GM21367 (cell line): Measurements from ENCODE around the gene SKI.

Source experiments
- ATAC-seq: cut with Tn5 transposase; IDR thresholded peaks from one replicate; pipeline ENCODE4 v1.9.1; 2021; ENCODE audit not compliant: unreplicated experiment

Gene SKI

DNA sequence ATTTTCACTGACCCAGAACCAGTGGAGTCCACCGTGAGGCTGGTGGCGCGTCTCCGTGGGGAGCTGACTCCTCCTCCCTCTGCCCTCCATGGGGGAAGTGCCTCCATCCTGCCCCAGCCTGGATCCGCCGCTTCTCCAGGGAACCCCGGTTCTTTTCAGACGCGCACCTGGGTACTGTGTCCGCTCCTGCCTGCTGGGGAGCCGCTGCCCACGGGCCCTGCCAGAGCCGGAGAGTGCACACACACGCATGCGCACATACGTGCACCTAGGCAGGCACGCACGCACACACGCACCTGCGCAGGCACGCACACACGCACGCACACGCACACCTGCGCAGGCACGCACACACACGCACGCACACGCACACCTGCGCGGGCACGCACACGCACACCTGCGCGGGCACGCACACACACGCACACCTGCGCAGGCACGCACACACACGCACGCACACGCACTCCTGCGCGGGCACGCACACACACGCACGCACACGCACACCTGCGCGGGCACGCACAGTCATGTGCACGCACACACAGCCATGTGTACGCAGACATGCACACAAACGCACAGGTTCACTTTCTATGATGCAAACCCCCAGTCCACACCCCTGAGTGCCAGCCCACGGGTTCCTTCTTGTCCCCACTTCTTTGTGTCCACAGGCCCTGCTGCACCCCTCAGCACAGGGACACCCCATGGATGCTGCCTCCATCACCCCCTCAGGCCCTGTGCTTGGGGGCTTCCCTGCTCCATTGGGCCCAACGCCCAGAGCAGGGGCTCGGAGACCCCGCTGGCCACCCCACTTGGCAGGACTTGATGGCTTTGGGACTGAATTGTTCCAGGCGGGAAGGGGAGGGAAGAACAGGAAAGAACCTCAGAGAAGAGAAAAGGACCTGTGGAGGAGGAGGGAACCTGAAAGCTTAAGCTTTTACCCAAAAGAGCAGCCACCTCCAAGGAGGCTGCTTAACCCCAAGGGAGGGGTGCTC, 120.5 kb downstream of the SKI start:
- ATAC-seq = no peak

DNA sequence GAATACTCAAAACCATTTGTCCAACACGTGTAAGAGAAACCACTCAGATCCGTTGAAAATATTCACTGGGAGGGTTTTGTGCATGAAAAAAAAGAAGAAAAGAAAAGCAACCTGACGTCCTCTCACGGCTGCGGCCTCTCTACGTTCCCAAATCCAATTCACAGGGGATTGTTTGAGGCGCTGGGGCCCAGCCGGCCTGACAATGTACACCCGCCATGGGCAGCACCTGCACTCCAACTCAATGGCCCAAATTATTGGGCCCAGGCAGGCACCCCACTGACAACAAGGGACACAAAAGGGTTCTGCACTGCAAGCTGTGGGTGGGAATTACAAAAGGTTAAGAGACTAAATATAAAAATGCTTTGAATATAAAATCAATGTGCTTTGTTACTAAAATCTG, 121.7 kb downstream of the SKI start:
- no peak for ATAC-seq

DNA sequence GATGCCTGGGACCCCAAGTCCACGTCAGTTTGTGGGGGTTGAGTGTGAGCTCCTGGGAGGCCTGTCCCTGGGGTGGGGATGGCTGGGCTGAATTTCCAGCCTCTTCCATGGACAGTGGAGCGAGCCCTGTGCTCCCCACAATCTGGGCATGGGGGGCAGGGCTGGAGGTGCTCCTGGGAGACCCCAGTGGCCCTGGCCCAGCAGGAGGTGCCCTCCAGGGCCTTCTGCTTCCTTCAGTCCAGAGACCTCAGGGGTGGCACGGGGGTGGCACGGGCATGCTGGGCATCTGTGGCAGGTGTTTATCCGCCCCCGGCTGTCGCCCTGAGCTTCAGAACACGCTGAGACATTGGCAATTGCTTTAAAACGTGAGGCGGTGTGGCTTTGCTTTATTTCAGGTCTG, 122.4 kb downstream of the SKI start:
- no peak for ATAC-seq

DNA sequence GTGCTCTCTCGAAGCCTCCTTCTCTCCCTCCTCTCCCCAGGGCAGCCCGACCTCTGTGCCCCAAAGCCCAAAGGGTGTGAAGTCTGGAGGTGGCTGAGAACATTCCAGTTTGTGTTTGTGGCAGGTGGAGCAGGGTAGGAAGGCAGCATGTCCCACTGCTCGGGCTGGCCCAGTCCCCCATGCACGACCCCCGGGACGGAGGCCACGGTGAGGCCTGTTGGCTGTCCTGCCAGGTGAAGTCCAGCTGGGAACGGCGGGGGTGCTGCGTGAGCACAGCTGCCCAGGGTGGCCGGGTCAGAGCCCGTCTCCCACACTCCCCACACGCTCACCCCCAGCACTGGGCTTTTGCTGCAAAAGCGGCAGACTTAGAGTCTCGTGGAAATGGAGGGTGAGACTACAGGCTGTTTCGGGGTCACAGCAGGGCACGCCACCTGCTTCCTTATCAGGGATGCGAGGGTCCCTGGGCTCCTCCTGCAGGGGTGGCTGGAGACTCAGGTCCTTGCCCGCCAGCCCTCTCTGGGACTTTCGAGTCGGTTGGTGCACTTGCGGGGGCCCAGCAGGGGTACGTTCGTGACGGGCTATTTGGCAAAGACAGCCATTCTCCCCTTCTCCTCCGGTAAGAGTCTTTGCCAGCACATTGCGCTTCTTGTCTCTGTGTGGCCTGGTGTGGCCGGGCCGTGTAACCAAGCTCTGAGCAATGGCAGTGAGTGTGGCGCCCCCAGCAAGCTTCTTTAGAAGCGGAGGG, 123.0 kb downstream of the SKI start:
- ATAC-seq = no peak

DNA sequence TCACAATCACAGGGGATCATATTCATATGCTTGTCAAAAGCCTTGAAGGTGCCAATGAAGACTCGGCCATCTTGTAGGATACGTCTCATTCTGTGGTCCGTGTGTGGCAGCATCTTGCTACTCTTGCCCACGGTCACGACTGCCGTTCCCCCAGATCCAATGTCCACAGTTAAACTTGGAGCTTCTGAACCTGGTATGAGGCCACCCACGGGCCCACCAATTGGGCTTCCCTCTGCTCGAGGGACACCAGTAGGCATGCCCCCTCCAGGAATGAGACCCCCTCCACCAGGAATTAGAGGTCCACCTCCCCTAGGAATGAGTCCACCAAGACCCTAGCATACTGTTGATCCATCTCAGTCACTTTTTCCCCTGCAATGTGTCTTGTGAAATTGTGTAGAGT, 123.6 kb downstream of the SKI start:
- ATAC-seq = no peak

DNA sequence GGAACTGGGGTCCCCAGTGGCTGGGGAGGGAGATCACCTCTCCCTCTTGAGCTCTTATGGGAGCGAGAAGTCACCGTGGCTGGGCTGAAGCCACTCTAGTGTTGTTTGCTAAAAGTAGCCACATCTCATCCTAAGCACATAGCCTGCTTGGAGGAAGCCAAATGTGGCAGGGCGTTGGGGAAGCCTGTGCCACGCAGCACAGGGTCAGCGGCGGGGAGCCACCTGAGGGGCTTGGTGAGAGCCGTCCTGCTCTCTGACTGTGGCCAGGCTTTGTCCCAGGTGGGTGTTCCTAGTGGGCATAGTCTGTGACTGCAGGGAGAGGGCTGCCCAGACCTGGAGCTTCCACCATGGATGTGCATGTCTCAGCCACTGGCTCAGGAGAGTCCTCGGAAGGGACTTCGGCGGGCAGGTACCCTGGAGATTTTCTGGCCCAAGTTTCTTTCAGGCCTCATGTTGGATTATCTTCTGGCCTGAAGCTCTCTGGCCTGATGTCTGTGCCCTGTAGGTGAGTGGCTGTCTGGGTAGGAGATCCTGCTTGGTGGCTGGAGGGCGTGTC, 124.3 kb downstream of the SKI start:
- no peak for ATAC-seq

DNA sequence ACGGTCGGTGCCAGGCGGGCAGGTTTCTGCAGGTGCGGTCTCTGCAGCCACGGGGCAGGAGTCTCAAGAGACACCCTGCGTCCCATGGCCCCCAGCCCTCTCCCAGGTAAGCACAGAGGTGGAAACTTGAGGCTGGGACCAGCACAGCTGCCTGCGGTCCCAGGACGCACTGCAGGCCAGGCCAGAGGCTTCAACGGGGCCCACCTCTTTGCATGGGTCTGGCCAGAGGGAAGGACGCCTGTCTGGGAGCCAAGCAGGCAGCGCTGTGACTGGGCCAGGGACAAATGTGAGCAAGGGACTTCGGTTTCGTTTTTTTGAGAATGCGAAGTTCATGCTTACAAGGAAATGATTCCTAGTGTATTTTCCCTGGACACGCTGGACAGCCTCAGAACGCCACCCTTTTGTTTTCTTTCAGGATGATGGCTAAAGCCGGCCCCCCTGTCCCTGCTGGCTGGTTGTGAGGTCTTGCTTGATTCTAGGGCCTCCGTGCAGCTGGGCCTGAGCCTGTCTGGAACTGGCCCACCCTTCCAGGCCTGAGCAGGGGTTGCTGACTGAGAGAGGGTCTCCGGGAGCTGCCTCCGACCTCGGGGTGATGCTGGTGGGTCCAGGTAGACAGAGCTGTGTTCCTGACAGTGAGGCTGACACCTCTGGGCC, 124.9 kb downstream of the SKI start:
- no peak for ATAC-seq

DNA sequence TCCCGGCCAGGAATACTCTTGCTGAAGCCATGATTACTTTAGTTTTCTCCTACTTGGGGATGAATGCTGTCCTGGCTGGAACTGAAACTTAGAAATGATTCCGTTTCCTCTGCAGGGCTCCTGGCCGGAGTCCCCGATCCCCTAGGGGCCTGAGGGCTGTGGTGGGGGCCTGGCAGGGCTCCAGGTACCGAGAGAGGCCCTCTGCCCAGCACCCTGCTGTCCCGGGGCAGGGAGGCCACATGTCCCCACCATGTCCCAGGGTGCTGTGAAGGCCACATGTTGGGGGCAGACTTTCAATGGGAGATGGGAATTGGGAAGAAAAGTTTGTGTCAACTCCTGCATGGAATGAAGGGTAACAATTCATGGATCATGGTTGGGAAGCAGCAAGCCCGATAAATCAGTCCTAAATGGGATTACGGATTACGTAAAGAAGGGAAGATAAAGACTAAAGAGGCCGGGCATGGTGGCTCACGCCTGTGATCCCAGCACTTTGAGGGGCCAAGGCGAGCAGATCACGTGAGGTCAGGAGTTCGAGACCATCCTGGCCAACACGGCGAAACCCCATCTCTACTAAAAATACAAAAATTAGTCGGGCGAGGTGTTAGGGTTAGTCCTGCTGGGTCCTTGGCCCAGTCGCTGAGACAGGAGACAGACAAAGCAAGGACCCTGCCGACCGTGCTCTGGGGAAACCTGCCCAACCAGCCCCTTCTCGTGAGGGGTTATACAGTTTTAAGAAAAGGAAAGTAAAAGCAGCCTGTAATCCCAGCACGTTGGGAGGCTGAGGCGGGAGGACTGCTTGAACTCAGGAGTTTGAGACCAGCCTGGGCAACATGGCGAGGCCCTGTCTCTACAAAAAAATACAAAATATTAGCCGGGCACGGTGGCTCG, 125.7 kb downstream of the SKI start:
- ATAC-seq = no peak

DNA sequence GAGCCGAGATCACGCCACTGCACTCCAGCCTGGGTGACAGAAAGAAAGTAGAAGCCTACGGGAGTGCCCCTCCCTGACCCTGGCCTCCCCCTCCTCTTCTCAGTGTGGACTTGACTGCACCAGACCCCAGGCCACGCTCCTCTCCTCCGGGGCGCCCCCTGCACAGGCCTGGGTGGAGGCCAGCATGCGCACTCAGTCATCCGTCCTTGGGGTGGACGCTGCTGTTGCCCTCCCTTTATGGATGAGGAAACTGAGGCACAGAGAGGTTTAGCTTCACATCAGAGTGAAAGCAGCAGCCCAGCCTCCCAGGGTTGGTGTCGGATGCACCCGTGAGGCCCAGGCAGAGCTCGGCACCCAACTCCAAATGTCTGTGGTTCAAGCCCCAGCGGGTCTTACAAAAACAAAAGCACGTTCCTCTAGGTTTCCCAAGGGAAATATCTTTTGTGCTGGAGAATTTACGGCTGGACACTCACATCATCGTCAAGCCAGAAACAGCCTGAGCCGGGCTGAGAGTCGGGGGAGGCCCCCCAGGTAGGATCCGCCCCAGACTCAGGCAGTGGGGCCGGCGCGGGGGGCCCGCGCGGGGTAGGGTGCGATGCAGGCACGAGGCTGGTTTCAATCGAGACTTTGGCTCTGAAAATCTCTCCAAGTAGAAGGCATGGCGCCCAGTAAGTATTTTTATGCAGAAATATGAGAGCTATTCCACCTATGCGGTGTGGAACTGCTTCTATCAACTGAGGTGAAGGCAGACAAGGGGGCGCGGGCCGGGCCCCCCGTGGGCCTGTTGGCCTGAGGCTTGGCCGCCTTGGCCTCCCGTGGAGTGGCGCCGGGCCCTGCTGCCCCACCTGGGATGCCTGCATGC, 126.6 kb downstream of the SKI start:
- ATAC-seq = no peak

DNA sequence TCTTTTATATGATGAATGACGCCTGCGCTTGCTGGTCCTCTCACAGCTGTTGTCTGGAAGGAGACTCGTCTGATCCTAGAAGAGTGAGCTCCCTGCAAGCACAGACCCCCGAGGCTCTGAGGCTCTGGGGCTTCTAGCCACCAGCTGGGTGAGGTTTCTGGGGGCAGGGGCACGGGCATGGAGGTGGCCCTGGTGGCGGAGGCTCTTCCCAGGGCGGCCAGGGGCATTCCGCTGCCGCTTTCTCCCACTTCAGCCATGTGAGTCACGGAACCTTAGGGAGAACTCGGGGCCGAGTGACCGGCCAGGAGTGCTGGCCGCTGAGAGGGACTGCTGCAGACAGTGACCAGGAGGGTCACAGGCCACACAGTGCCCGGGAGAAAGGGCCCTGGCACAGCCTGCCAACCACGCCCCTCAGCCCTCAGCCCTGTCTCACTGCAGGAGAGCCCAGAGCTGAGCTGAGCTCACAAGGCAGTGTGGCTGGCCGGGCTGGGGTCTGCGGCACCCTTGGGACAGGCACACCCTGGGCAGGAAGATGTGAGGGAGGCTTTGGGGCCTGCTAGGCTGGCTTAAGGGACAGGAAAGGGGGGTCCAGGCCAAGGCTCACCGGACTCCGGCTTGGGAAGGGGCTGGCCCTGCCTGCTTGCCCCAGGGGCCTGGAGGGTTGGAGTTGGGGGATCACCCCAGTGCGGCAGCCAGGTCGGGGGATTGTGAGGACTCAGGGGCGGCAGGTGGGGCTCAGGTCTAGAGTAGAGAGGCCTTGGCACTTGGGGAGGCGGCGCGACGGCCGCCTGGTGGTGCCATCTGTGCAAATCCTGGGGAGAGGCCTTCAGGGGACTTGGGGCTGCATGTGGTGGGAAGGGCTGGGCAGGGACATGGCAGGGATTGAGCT, 127.5 kb downstream of the SKI start:
- ATAC-seq = no peak

DNA sequence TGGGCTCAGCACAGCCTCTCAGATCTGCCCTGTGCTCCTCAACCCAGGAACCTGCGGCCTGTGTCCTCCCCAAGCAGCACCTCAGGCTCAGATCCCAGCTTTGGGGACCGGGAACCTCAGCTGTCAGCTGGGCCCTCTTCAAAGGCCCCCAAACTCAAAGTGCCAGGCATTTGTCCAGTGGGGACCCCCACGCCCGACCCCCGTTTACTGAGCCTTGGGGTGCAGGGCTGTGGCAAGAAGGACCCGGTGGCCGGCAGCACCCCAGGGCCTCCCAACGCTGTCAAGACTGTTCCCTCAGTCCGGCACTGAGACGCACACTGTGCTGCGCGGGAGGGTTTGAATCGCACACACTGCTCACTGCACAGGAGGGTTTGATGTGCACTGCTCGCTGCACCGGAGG, 128.3 kb downstream of the SKI start:
- no peak for ATAC-seq

DNA sequence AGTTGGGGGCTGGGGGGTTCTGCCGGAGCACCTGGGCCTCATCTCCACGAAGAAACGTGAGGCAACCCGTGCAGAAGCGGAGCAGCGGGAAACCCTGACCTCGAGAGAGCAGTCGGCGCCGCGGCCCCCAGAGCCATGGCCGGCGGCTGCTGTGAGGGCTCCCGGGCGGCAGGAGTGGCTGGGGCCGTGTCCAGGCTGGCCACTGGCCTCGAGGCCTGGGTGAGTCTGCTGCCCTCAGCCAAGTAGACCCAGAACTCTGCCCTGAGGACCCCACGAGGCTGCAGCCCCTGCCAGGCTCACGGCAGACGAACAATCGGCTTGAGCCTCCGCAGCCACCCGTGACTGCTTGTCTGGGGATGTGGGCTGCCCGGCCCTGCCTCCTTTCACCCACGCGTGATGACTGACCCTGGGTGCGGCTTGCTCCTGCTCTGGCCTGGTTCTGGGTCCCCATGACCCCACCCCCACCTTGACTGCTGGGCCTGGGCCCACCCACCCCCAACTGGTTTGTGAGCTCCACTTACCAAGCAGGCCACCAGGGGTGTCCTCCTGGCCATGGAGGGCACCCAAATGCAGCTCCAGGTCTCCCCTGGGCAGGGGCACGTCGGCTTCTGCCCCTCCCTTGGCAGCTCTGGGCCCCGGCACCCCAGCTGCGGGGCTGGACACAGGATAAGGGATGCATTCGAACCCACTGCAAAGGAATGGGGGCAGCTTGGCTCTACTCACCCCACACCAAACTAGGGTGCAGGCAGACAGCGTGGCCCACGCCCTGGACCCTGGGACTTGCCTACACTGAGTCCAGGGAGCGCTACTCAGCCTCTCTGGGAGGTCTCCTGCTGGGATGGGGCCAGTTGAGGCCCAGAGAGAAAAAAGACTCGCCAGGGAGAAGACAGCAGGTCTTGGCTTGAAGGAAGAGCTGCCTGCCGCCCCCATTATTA, 129.1 kb downstream of the SKI start:
- ATAC-seq = no peak

DNA sequence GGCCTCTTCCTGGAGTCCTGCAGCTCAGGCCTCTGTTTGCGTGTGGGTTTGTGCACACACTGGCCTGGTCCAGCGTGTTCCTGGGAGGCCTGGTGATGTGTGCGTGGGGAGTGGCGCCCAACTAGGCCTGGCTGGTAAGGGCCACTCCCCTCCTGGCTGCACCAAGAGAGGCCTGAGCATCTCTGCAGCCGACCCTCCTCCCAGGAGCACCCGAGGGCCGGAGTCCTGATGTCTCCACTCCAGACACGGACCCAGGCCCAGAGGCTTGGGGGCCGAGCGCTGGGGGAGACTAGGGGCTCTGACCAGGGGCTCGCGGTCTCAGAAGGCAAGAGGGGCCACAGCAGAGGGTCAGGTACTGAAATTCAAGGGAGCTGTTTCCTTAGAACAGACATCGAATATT, 130.0 kb downstream of the SKI start:
- no peak for ATAC-seq

DNA sequence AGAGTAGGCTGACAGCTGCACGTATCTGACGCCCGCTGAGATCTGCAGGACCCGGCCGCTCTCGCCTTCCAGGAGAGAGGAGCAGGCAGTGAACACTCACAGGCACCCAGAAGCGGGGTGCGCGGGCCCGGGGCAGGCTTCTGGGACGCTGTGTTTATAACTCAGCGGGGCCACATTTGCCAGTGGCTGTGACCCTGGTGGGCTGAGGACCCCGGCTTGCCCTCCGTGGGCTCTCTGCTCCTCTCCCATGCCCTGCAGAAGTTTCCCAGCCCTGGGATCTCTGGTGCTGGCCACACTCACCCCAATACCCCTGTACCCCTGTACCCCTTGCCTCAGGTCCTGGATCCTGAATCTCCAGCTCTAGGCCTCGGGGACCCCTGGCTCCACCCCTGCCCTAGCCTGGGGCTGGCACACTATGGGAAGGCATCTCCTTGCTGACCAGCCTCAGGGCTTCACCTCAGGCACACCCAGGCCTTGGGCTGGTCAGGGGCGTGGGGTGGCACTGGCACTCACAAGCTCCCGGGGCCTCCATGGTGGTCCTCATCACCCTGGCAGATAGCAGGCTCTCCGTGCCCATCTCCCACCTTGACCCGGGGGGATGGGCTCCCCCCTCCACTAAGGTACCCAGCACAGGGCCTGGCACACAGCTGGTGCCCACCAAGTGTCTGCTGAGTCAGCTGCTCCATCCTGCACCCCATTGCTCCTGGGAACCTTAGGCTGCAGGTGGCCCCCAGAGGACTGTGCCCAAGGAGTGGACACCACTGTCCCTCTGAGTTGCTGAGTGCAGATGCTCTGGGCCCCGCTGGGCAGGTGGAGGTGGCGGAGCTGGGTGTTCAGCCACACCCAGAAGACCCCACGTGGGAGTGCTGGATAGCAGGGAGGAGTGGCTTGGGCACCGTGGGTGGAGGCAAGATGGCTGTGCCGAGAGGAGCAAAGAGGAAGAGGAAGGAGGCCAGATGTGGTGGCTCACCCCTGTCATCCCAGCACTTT, 130.8 kb downstream of the SKI start:
- no peak for ATAC-seq
